Tibial nerve (tissue), 3 donors: ENCODE results near the gene CRYBA2.

Experiments
- POLR2A ChIP-seq, 2 donors: fragments of 450-650 bp; IDR thresholded peaks; one replicate each; pipeline ENCODE4 v1.6.1; 2017; ENCODE audit warnings: antibody characterized with exemption in 2 of 2, mild to moderate bottlenecking in 2 of 2, moderate library complexity in 2 of 2
- TF ChIP-seq, protein P1 (sequence below), 5 experiments: fragments of 200-600 bp in 3 of 5; fragments of 450-650 bp in 2 of 5; sonication (generic) in 3 of 5; IDR thresholded peaks; one replicate each; pipeline ENCODE4 v1.5.1; 2016 to 2019; ENCODE audit warnings: antibody characterized with exemption in 5 of 5, mild to moderate bottlenecking in 3 of 5, moderate library complexity in 2 of 5

DNA sequence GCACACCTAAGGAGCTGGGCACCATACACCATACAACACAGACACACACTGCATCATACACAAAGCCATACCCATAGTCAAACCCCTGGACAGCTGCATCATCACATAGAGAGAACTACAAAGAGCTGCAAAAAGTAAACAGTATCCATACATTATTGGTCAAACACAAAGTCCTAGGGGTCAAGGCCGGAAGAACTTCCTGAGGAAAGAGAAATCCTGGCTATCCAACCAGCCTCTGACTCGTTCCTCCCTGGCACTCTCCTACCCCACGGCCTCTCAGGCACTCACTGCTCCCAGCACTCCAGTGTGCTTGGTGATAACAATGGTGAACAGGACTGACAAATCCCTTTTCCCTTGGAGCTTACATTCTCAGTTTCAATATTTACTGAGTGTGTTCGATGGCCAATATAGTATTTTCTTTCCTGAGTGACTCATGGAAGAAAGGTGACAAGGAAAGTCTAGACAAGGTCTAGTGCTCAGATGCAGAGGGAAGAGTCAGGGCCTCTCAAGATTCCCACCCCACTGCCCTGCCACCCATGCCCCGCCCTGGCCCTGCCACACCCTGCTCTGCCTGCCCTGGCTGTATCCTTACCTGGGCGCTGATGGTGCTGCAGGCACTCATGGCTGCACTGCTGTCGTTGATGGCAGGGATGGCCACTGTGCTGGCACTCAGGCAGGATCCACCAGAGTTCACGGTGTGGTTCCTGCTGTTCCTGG lies 44.7 kb upstream of the CRYBA2 start:
- TF ChIP-seq POLR2A (IDR thresholded peaks at IDR 0.05): no peak
- TF ChIP-seq, protein P1, sequence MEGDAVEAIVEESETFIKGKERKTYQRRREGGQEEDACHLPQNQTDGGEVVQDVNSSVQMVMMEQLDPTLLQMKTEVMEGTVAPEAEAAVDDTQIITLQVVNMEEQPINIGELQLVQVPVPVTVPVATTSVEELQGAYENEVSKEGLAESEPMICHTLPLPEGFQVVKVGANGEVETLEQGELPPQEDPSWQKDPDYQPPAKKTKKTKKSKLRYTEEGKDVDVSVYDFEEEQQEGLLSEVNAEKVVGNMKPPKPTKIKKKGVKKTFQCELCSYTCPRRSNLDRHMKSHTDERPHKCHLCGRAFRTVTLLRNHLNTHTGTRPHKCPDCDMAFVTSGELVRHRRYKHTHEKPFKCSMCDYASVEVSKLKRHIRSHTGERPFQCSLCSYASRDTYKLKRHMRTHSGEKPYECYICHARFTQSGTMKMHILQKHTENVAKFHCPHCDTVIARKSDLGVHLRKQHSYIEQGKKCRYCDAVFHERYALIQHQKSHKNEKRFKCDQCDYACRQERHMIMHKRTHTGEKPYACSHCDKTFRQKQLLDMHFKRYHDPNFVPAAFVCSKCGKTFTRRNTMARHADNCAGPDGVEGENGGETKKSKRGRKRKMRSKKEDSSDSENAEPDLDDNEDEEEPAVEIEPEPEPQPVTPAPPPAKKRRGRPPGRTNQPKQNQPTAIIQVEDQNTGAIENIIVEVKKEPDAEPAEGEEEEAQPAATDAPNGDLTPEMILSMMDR (IDR thresholded peaks at IDR 0.05): no peak
